GM18951 (cell line): ENCODE results near the gene CDHR1.

ENCODE experiments used
- POLR2A ChIP-seq: IDR thresholded peaks from 4 replicates; pipeline ENCODE4 v1.6.1; 2011; ENCODE audit warnings: mild to moderate bottlenecking; ENCODE audit not compliant: insufficient read length, insufficient read depth; ENCODE audit errors: extremely low read depth
- in situ Hi-C: fragments of 300-500 bp; cut with MboI; formaldehyde crosslinking; loops from one replicate; pipeline ENCODE4 v1.12.0; 2022; ENCODE audit warnings: low sequenced_read_pairs, mixed read lengths, inconsistent platforms; ENCODE audit not compliant: unreplicated experiment

Gene CDHR1

DNA sequence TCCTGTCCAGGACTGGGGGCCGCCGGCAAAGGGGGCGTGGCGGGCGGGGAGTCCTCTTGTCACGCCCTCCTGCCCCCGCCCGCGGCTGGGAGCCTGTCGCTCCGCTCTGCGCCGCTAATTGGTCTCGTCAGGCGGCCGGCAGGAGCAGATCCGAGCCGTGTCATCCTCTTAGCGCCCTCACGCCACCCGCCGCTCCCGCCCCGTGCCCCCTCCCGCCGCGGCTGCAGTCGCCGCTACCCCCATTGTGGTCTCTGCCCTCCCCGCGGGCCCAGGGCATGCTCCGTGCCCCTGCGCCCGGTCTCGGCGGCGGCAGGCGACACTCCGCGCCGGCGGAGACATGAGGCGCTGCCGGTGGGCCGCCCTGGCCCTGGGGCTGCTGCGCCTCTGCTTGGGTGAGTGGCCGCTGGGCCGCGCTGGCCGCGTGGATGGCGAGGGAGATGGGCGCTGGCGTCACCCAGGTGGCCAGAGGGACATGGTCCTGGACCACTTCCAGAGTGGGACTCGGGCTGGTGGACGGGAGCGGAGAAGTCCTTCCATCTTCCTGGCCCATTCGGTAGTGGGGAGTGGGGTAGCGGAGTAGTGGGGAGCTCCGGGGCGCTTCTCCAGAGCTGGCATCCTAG lies at the start of gene CDHR1:
CDHR1 (plus strand) TSS at position 114 of the 620 bp plus-strand sequence; CDS start at position 338, 224 bp downstream.
- TF ChIP-seq POLR2A = no peak
- in situ Hi-C loops = no loop called here

DNA sequence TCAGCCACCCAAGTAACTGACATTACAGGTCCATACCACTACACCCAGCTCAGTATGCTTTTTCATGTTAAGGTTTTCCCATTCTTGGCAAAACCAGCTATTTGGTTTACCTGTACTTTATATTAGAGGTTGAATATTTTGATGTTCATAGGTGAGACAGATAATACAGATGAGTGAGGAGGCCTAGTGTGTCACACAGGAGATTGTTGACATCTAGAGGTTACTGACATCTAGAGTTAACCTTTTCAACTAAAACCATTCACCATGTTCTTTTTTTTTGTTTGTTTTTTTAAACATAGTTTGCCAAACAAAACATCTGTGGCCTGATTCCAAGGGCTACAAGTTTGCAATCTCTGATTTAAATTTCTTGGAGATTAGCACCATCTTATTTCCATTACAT lies 47.0 kb upstream of the CDHR1 start:
- TF ChIP-seq POLR2A = no peak
- in situ Hi-C loops = loop anchor here (5.0 kb wide), 1 partner anchor 65 kb away; no protein-coding TSS in a partner anchor

DNA sequence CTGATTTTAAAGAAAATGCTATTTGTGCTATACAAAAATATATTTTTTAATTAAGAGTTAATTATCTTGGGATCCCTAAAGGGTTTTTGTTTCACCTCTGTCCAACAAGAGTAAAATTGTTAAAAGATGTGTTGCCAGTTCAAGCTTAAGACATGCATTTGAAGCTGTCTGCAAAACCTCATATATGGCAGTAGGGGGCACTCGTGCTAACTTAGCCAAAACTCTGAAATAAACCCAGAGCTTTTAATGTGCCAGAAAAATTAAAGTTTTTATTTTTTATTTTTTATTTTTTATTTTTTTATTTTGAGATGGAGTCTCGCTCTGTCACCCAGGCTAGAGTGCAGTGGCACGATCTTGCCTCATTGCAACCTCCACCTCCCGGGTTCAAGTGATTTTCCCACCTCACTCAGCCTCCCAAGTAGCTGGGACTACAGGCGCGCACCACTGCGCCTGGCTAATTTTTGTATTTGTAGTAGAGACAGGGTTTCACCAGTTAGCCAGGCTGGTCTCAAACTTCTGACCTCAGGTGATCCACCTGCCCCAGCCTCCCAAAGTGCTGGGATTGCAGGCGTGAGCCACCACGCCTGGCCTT lies 46.2 kb upstream of the CDHR1 start:
- in situ Hi-C loops = loop anchor here (5.0 kb wide), 1 partner anchor 64 kb away; no protein-coding TSS in a partner anchor

DNA sequence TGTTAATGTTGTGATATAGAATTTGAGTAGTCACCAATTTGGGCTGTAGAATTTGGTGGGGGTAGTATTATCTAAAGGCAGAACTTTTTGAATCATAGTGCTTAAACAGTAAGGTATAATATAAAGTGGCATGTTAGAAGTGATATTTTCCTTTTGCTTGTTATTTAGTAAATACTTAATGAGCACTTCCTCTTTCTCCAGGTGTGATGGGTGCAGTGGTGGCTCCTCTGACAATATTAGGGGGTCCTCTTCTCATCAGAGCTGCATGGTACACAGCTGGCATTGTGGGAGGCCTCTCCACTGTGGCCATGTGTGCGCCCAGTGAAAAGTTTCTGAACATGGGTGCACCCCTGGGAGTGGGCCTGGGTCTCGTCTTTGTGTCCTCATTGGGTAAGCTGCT lies 44.5 kb upstream of the CDHR1 start:
- no peak for TF ChIP-seq POLR2A
- in situ Hi-C loops = loop anchor here (5.0 kb wide), 1 partner anchor 62 kb away; no protein-coding TSS in a partner anchor

DNA sequence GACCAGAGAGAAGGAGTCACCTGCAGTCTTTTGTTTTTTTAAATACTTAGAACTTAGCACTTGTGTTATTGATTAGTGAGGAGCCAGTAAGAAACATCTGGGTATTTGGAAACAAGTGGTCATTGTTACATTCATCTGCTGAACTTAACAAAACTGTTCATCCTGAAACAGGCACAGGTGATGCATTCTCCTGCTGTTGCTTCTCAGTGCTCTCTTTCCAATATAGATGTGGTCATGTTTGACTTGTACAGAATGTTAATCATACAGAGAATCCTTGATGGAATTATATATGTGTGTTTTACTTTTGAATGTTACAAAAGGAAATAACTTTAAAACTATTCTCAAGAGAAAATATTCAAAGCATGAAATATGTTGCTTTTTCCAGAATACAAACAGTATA lies 41.6 kb upstream of the CDHR1 start:
- TF ChIP-seq POLR2A = no peak
- in situ Hi-C loops = no loop called here

DNA sequence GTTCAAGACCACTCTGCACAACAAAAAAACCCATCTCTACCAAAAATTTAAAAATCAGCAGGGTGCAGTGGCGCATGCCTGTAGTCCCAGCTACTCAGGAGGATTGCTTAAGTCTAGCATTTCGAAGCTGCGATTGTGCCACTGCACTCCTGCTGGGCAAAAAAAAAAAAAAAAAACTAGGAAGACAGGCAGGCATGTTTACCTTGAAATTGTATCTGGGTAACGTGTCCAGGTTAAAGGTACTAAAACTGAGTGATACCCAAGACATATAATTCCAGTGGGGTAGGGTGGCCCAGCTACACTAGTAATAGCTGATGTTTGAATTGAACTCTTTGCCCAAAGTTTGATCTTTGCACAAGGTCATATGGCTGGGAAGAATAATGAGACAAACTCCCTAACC lies 38.8 kb upstream of the CDHR1 start:
- TF ChIP-seq POLR2A = no peak
- in situ Hi-C loops = no loop called here

DNA sequence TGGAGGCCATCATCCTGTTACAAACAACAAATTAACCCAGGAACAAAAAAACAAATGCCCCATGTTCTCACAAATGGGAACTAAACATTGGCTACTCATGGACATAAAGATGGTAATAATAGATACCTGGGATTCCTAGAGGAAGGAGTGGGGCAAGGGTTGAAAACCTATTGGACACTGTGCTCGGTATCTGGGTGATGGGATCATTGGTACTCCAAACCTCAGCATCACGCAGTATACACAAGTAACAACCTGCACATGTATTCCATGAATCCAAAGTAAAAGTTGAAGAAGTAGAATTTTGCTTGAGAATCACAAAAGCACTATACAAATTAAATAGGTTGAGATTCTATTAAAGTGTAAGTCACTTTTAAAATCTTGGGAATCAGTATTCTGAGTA lies 38.3 kb upstream of the CDHR1 start:
- in situ Hi-C loops = no loop called here
- no peak for TF ChIP-seq POLR2A

DNA sequence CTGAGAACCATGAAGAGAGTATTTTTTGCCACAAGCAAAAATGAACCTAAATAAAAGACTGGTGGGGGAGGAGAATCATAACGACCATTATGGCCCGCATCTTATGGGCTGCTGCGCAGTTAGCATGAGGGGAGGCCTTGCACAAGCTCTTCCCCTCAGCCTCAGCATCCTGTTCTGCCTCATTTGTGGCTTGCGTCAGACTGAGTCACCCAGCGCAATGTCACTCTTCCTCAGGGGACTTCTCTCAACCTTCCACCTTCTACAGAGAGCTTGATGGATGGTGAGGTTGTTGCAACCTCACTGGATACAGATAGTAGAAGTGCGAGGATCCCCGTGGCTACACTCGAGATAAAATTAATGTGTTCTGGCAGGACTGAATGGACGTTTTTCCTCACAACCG lies 37.6 kb upstream of the CDHR1 start:
- in situ Hi-C loops = no loop called here
- TF ChIP-seq POLR2A = no peak

DNA sequence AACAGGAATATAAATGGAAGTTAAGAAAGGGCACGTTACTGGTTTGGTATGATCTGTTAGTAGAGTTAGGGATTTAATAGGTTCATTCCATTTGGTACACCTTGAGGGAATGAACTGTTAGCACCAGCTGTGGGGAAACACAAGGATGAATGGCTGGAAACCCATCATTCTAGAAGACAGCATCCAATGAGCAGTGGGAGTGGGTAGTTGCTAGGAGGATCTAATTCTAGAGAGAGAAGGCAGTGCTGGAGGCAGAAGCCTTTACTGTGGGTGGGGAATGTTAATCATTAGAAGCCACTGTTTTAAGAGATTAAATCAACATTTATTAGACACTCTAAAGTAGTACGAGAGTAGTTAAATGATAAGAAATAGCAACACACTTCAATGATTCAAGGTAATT lies 36.3 kb upstream of the CDHR1 start:
- TF ChIP-seq POLR2A = no peak
- in situ Hi-C loops = no loop called here

DNA sequence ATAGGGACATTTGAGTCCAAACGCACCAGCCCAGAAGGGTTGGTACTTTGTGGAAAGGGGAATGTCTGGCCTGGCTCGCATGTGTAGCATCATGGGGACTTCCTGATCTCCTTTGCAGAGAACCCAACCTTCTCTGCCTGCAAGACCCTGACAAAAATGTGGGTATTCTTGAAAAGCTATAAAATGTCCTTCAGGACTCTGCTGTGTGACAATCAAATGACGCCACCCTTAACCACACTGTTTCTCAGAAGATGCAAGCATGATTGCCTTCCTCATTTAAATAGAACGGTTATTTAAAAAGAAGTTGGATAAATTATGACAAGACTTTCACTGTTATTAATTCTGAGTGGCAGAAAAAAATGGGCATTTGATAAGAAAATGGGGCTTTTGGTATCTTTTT lies 35.8 kb upstream of the CDHR1 start:
- no peak for TF ChIP-seq POLR2A
- in situ Hi-C loops = no loop called here

DNA sequence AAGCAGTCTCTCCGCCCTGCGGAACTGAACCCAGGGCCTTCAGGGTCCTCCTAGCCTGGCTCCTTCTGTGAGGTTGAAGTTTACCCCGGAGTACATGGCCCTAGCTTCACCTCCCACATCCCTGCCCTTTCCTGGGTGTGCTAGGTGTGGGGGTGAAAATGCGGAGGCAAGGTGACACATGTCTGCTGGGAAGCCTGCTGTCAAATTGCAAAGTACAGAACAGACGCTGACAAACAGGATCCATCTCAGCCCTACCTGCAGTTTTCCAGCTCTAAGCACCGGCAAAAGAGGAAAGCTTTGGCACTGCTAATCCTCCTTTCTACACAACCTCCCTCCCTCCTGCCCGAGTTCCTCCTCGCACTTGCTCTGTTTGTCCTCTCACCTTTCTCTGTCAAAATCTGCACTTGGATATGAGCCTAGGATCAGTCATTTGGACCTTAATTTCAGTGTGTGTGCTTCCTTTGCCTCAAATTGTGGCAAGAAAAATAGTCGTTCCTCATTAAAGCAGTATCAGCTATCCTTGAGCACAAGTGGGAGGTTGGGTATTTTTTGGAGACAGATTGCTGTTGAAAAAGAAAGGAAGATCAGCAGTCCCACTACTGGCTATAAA lies 35.2 kb upstream of the CDHR1 start:
- in situ Hi-C loops = no loop called here
- no peak for TF ChIP-seq POLR2A

DNA sequence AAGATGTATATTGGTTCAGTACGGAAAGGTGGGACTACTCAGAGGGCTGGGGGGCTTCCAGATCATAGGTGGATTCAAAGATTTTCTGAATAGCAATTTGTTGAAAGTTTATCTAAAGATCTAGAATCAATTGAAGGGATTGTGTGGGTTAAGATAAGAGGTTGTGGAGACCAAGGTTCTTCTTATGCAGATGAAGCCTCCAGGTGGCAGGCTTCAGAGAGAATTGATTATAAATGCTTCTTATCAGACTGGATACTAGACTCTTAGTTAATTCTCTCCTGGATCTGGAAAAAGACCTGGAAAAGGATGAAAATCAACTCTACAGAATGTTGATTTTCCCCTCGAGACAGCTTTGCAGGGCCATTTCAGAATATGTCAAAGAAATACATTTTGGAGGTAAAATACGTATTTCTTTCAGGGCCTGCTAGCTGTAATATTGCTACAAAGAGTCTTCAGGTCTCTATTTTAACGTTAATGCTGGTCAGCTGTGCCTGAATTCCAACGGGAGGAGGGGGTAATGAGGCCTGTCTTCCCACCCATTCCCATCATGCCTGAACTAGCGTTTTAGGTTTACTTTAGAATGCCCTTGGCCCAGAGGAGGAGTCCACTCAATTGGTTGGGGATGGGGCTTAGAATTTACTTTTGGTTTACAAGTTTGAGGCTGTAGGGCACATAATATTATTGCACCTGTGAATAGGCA lies 33.5 kb upstream of the CDHR1 start:
- in situ Hi-C loops = no loop called here

DNA sequence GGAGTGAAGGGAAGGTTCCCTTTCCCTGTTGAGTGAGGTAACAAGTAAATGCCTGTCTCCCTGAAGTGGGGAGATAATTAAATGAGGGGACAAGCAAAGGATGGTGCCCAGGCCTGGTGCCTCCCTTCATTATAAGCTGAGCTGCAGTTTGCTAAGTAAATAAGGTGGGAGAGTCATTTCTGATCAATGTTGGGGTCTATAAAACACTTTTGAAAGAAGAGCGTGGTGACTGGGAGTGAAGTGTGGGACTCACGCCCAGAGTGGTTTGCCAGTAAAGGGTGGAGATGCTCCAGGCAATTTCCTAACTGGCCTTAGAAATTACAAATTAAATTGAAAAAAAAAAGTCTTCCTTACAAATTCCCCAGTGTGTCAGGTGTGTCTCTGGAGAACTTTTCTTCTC lies 30.3 kb upstream of the CDHR1 start:
- TF ChIP-seq POLR2A = no peak
- in situ Hi-C loops = no loop called here

More for the DNA sequence above, 33.5 kb upstream of the CDHR1 start:
- no peak for TF ChIP-seq POLR2A
